ENCODE measurements around the gene SLC37A4. TPM values are rescaled to one million over a fixed set of nuclear protein-coding genes. Genes with fewer than 3 reads are reported as not detected.

SLC37A4 gene
- total and polyA plus RNA-seq, 2 of the 8 experiments (the other 6 are each of a cell fraction or from before 2014, with no cell fraction given), result 35.1 to 91.9 TPM

DNA sequence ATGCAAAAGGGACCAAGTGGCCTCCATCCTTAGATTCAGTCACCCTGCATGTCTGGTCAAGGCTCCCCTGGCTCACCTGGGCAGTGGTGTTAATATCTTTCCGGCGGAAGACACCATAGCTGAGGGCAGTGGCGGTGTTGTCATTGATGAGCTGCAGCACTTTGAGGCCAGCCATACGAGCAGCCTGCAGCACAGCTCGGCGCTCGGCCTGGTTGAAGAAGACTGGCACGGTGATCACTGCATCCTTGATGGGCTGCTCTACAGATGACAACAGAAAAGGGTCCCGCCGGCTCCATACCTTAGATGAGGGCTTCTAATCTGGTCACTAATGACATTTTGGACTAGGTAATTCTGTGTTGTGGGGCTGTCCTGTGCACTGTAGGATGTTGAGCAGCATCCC is 23.7 kb upstream of the SLC37A4 start:
- DNase-seq (ENCODE audit: low read depth in 1 of 2, low spot score in 2 of 2) (no peak), FAIRE-seq (no peak)
- no peaks in the 10 kb centered on the region for H3K27me3 ChIP-seq (replicated peaks in 1 of 4; ENCODE audit: control insufficient read depth in 3 of 4, extremely low read depth in 1 of 4, insufficient read depth in 3 of 4, low read length in 3 of 4)
- H2BK12ac ChIP-seq (ENCODE audit: low read depth, low read length), result no peak overlapping the region
- H3K27ac ChIP-seq (ENCODE audit: low read depth, low read length), result no peak overlapping the region
- H2BK5ac ChIP-seq (ENCODE audit: low read depth, low read length), result no peak overlapping the region
- H3K9me3 ChIP-seq (ENCODE audit: insufficient read depth in 2 of 2, low read depth in 1 of 2, low read length in 1 of 2), result no peaks in the 10 kb centered on the region; a peak in 1 of 4 replicates
- no peak overlapping the region for H3K9ac ChIP-seq (replicated peaks in 1 of 4; ENCODE audit: extremely low read depth in 1 of 4, low read depth in 3 of 4, low read length in 3 of 4)
- H2BK20ac ChIP-seq (ENCODE audit: low read length), result no peak overlapping the region
- peaks cover 4% of the 10 kb centered on the region for H3K23me2 ChIP-seq (ENCODE audit: low read depth, low read length)
- ChIA-PET POLR2A (ENCODE audit: partially characterized antibody) (interaction anchor here (1.2 to 5.1 kb wide), 5 partner anchors 10 to 41 kb away, joined by 4 to 56 read pairs (median 27); partner anchors contain the start of genes RPS25, SLC37A4 and TRAPPC4), CTCF (ENCODE audit: partially characterized antibody) (interaction anchor here (0.8 to 2.0 kb wide), 6 partner anchors 9 to 115 kb away, joined by 3 to 9 read pairs (median 5); partner anchors contain the start of genes SLC37A4 and VPS11)
- no peak overlapping the region for H2AFZ ChIP-seq (ENCODE audit: low read length)
- peaks cover 8 to 21% of the 10 kb centered on the region in 2 experiments; a peak in 3 of 4 replicates for H3K79me2 ChIP-seq (ENCODE audit: control insufficient read depth in 1 of 2, insufficient read depth in 2 of 2, low read length in 2 of 2)
- H4K8ac ChIP-seq (ENCODE audit: extremely low read depth, insufficient read depth, low read length), result peak overlapping the region; percentile 71; the same call in 1 of the 2 replicates
- H2BK15ac ChIP-seq (ENCODE audit: low read length), result no peak overlapping the region
- H4K91ac ChIP-seq (replicated peaks; ENCODE audit: insufficient read length, low read length), result no peak overlapping the region
- no peak overlapping the region for H3K23ac ChIP-seq (ENCODE audit: insufficient read length)
- no peak overlapping the region for H3K56ac ChIP-seq (replicated peaks; ENCODE audit: insufficient read length, low read depth, low read length)
- H3K36me3 ChIP-seq (ENCODE audit: control insufficient read depth in 2 of 4, insufficient read depth in 4 of 4, low read length in 3 of 4), result peaks cover 39 to 58% (median 56%) of the 10 kb centered on the region in 4 experiments
- H3K4me3 ChIP-seq (ENCODE audit: extremely low read depth in 1 of 4, insufficient read depth in 2 of 4, low read depth in 3 of 4, low read length in 4 of 4), result no peak overlapping the region
- no peak overlapping the region for H3K18ac ChIP-seq (ENCODE audit: extremely low read depth, low read length)
- H3K4me1 ChIP-seq (replicated peaks in 1 of 4; ENCODE audit: control insufficient read depth in 3 of 4, insufficient read depth in 4 of 4, low read length in 3 of 4), result peaks cover 0 to 8% (median 3%) of the 10 kb centered on the region in 4 experiments; a peak in 5 of 7 replicates
- no peak overlapping the region for H2AK5ac ChIP-seq (ENCODE audit: low read depth, low read length)
- H4K5ac ChIP-seq (ENCODE audit: insufficient read length, low read depth, low read length), result no peak overlapping the region
- peaks cover 3 to 26% of the 10 kb centered on the region in 2 experiments for H4K20me1 ChIP-seq (replicated peaks in 1 of 2; ENCODE audit: control insufficient read depth in 1 of 2, insufficient read depth in 2 of 2, low read length in 2 of 2)
- WGBS, 2 experiments (ENCODE audit: extremely low coverage in 1 of 2, insufficient coverage in 1 of 2, insufficient read length in 1 of 2, insufficient replicate concordance in 2 of 2, low coverage in 1 of 2, low lambda C conversion rate in 2 of 2, missing lambda C conversion rate in 1 of 2), result 92% methylated on average over 10 of the region's 10 CpGs; no CpG with 5 or more reads in 1 of the 2 experiments
- no peak overlapping the region for H3K14ac ChIP-seq (ENCODE audit: insufficient read length)
- no peak overlapping the region for H2BK120ac ChIP-seq (replicated peaks; ENCODE audit: low read depth, low read length)
- H3K79me1 ChIP-seq (ENCODE audit: low read depth, low read length), result peaks cover 16% of the 10 kb centered on the region
- H3K4me2 ChIP-seq (ENCODE audit: insufficient read depth in 1 of 2, low read depth in 2 of 2, low read length in 2 of 2), result no peak overlapping the region
- H3K4ac ChIP-seq (replicated peaks; ENCODE audit: insufficient read length, low read depth, low read length), result no peak overlapping the region
- no peak for TF ChIP-seq RNF2 (IDR thresholded peaks at IDR 0.05; ENCODE audit: borderline replicate concordance, low read depth, low read length, missing control alignments, poor library complexity, severe bottlenecking)
- TF ChIP-seq CBX8 (IDR thresholded peaks at IDR 0.05; ENCODE audit: borderline replicate concordance, low read depth, low read length), result no peak
- TF ChIP-seq, protein P1, sequence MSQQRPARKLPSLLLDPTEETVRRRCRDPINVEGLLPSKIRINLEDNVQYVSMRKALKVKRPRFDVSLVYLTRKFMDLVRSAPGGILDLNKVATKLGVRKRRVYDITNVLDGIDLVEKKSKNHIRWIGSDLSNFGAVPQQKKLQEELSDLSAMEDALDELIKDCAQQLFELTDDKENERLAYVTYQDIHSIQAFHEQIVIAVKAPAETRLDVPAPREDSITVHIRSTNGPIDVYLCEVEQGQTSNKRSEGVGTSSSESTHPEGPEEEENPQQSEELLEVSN (IDR thresholded peaks at IDR 0.05), result no peak
- TF ChIP-seq, protein P2, sequence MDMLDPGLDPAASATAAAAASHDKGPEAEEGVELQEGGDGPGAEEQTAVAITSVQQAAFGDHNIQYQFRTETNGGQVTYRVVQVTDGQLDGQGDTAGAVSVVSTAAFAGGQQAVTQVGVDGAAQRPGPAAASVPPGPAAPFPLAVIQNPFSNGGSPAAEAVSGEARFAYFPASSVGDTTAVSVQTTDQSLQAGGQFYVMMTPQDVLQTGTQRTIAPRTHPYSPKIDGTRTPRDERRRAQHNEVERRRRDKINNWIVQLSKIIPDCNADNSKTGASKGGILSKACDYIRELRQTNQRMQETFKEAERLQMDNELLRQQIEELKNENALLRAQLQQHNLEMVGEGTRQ (IDR thresholded peaks at IDR 0.05; ENCODE audit: low read length), result no peak
- TF ChIP-seq JUN (IDR thresholded peaks at IDR 0.05; ENCODE audit: low read depth, low read length), result no peak
- TF ChIP-seq BRCA1 (IDR thresholded peaks at IDR 0.05; ENCODE audit: low read depth, low read length), result no peak
- no peak for TF ChIP-seq BACH1 (IDR thresholded peaks at IDR 0.05; ENCODE audit: low read length)
- TF ChIP-seq MAFK (IDR thresholded peaks at IDR 0.05; ENCODE audit: low read depth, low read length), result no peak
- TF ChIP-seq JUND (IDR thresholded peaks at IDR 0.05; ENCODE audit: low read length), result no peak
- no peak for TF ChIP-seq RXRA (IDR thresholded peaks at IDR 0.05; ENCODE audit: insufficient read depth, low read depth, low read length)
- no peak for TF ChIP-seq HDAC6 (IDR thresholded peaks at IDR 0.05; ENCODE audit: low read depth, low read length)
- no peak for TF ChIP-seq ZNF274 (IDR thresholded peaks at IDR 0.05; ENCODE audit: borderline replicate concordance, extremely low read depth, low read length)
